Measurements from ENCODE around the gene AFAP1L1.

GRCh38 chr5:149353911-149354310, 82.3 kb downstream of the AFAP1L1 start:
- TF ChIP-seq EP300 (IDR thresholded peaks at IDR 0.05; ENCODE audit: low read depth in 2 of 2, low read length in 2 of 2) (no peak), EP300 (CRISPR knock-in tag; IDR thresholded peaks at IDR 0.05; ENCODE audit: borderline replicate concordance) (no peak), ZNF3 (CRISPR knock-in tag; IDR thresholded peaks at IDR 0.05) (no peak), KDM1A (CRISPR knock-in tag; IDR thresholded peaks at IDR 0.05) (no peak), YY1 (IDR thresholded peaks at IDR 0.05; ENCODE audit: insufficient read depth, insufficient replicate concordance, low read depth, low read length) (no peak), KAT7 (CRISPR knock-in tag; IDR thresholded peaks at IDR 0.05; ENCODE audit: borderline replicate concordance) (no peak), ZIK1 (CRISPR knock-in tag; IDR thresholded peaks at IDR 0.05; ENCODE audit: borderline replicate concordance, low read depth) (no peak), ZBTB40 (IDR thresholded peaks at IDR 0.05) (no peak), ZBTB40 (CRISPR knock-in tag; IDR thresholded peaks at IDR 0.05) (no peak), MYC (CRISPR knock-in tag; IDR thresholded peaks at IDR 0.05; ENCODE audit: borderline replicate concordance) (no peak), RFXANK (CRISPR knock-in tag; IDR thresholded peaks at IDR 0.05) (no peak), NFE2L1 (CRISPR knock-in tag; IDR thresholded peaks at IDR 0.05; ENCODE audit: borderline replicate concordance) (no peak), DNMT1 (CRISPR knock-in tag; IDR thresholded peaks at IDR 0.05) (no peak)

All from HepG2 (cell line).